HG03175 (cell line): ENCODE measurements around the gene HNRNPA3.
"Not testable (repeated sequence)": the region's sequence is repeated elsewhere in the genome, so short reads cannot be mapped to it uniquely, and the experiment has no call there.

Source experiments
- ATAC-seq: cut with Tn5 transposase; IDR thresholded peaks from one replicate; pipeline ENCODE4 v1.9.1; 2021; ENCODE audit warnings: mild to moderate bottlenecking, moderate library complexity; ENCODE audit not compliant: unreplicated experiment

HNRNPA3 gene

GRCh38 chr2:177232098-177232704, 19.6 kb downstream of the HNRNPA3 start:
- ATAC-seq, result no peak

- no peak for ATAC-seq
These were observed 21.7 kb downstream of the HNRNPA3 start for GRCh38 chr2:177234267-177234666.

- no peak for ATAC-seq
These were observed 23.4 kb downstream of the HNRNPA3 start for GRCh38 chr2:177235855-177236437.

GRCh38 chr2:177237932-177238331, 25.3 kb downstream of the HNRNPA3 start:
- ATAC-seq, result no peak

- ATAC-seq, result no peak
These were observed 26.5 kb downstream of the HNRNPA3 start for GRCh38 chr2:177239053-177239452.

- peak; percentile 79 for ATAC-seq
These were observed 27.5 kb downstream of the HNRNPA3 start for GRCh38 chr2:177239932-177240630.

- no peak for ATAC-seq
These were observed 29.1 kb downstream of the HNRNPA3 start for GRCh38 chr2:177241711-177242120.

- no peak for ATAC-seq
These were observed 29.8 kb downstream of the HNRNPA3 start for GRCh38 chr2:177242121-177242987.

- ATAC-seq, result no peak
These were observed 30.5 kb downstream of the HNRNPA3 start for GRCh38 chr2:177243073-177243472.

GRCh38 chr2:177243476-177243875, 30.9 kb downstream of the HNRNPA3 start:
- no peak for ATAC-seq

- ATAC-seq, result no peak
These were observed 31.7 kb downstream of the HNRNPA3 start for GRCh38 chr2:177244244-177244771.

GRCh38 chr2:177245010-177245422, 32.4 kb downstream of the HNRNPA3 start:
- ATAC-seq, result no peak

- ATAC-seq, result no peak
These were observed 33.4 kb downstream of the HNRNPA3 start for GRCh38 chr2:177246000-177246399.

- not testable (repeated sequence) for ATAC-seq
These were observed 34.0 kb downstream of the HNRNPA3 start for GRCh38 chr2:177246523-177247030.

- ATAC-seq, result no peak
These were observed 35.2 kb downstream of the HNRNPA3 start for GRCh38 chr2:177247693-177248262.

- no peak for ATAC-seq
These were observed 36.4 kb downstream of the HNRNPA3 start for GRCh38 chr2:177249038-177249437.

- no peak for ATAC-seq
These were observed 37.9 kb downstream of the HNRNPA3 start for GRCh38 chr2:177250461-177250860.

GRCh38 chr2:177251165-177251542, 38.6 kb downstream of the HNRNPA3 start:
- no peak for ATAC-seq

- ATAC-seq, result no peak
These were observed 40.4 kb downstream of the HNRNPA3 start for GRCh38 chr2:177252808-177253531.

- ATAC-seq, result no peak
These were observed 41.1 kb downstream of the HNRNPA3 start for GRCh38 chr2:177253704-177254103.
